SW480 (cell line): ENCODE results near the gene VAMP3.

ENCODE experiments used
- DNase-seq: peaks from one replicate; pipeline ENCODE4 v3.0.0-alpha.2; 2016; ENCODE audit warnings: low spot score

Gene VAMP3

DNA sequence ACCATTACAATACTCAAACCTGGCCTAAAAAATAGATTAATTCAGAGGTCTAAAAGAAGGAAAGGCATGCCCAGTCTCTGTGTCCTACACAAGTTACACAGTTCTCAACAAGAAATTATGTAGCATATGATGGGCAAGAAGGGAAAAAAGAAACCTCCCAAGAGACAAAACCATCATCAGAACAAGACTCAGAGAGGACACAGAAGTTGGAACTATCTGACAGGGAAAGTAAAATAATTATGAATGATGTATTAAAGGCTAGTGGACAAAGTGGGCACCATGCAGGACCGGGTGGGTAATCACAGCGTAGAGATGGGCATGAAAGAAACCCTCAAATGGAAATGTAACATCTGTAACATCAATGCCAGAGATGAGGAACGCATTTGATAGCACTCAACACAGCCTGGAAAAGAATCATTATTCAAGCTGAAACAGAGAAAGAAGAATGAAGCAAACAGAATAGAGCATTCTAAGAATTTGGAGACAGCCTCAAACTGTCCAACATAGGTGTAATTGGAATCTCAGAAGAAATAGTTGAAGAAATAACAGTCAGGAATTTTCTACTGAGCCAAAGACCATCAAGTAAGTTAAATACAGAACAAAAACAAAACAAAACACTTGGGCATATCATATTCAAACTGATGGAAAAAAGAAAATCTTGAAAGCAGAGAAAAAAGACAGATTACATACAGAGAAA, 42.7 kb downstream of the VAMP3 start:
- no peak for DNase-seq

DNA sequence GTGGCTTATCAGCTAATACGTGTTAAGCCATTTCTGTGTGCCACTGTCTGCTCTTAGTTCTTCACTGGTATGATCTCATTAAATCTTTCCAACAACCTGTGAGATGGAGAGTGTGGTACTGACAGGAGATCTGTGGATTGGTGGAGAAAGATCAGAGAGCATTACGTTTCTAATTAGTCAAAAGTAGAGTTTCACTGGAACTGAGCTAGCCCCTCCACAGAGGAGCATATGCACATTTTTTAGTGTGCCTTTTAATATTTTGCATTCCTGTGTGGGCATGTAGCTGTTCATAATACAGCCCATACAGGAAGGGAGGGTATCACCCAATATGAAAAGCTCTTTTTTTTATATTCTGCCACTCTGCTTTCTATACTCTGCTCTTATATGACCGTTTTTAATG, 50.2 kb downstream of the VAMP3 start:
- DNase-seq, result no peak

DNA sequence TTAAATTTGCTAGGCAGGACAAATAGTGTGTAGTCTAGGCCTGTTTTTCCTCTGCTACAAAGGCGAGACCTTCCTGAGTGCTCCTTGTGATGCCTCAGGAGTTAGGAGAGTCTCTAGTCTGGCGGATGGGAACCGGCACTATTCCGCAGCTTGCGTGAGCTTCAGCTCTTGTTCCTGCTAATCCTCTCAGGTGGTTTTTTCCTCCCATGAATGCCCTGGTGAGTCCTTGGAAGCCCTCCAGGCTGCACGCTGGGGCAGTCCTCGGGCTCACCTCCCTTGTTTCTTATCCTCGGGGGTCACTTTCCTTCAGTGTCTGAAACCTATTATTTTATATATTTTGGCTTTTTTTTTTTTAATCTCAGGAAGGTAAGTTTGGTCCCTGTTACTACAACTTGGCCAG, 53.6 kb downstream of the VAMP3 start:
- DNase-seq, result no peak

DNA sequence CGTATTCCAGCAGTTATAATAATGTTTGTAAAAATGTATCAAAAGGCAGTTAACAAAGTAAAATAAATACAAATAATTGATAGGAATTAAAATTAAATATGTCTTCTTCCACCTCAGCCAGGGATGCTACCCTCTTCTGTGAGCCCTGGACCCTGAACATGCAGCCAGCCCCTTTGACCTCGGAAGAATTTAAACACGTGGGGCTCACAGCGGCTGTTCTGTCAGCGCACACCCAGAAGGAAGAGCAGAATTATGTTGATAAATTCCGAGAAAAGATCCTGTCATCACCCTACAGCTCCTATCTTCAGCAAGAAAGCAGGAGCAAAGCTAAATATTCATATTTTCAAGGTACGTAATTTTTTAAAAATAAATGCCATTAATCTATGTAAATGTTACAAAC, 55.3 kb downstream of the VAMP3 start:
- no peak for DNase-seq

DNA sequence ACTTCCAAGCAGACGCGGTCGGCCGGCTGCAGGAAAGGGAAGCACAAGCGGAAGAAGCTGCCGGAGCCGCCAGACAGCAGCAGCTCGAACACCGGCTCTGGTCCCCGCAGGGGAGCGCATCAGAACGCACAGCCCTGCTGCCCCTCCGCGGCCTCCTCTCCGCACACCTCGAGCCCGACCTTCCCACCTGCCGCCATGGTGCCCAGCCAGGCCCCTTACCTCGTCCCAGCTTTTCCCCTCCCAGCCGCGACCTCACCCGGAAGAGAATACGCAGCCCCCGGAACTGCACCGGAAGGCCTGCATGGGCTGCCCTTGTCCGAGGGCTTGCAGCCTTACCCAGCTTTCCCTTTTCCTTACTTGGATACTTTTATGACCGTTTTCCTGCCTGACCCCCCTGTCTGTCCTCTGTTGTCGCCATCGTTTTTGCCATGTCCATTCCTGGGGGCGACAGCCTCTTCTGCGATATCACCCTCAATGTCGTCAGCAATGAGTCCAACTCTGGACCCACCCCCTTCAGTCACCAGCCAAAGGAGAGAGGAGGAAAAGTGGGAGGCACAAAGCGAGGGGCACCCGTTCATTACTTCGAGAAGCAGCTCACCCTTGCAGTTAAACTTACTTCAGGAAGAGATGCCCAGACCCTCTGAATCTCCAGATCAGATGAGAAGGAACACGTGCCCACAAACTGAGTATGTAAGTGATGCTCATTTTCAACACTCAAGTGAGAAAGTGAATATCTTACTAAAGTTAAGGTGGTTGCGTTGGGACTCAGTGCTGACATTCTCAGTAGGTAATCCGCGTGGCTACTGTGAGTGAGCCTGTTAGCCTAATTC, 56.2 kb downstream of the VAMP3 start:
- DNase-seq, result no peak
